DND-41 (cell line): ENCODE results near the gene GPR119.

Experiments
- EZH2 ChIP-seq: IDR thresholded peaks from 3 replicates; pipeline ENCODE4 v1.6.1; 2012; ENCODE audit warnings: borderline replicate concordance, low read depth, mild to moderate bottlenecking, moderate library complexity, low read length, inconsistent platforms; ENCODE audit not compliant: severe bottlenecking
- TF ChIP-seq, protein P1 (sequence below): IDR thresholded peaks from 2 replicates; pipeline ENCODE4 v1.5.1; 2012; ENCODE audit warnings: borderline replicate concordance, low read length, moderate library complexity, mild to moderate bottlenecking; ENCODE audit not compliant: poor library complexity, severe bottlenecking; ENCODE audit errors: extremely low read depth

DNA sequence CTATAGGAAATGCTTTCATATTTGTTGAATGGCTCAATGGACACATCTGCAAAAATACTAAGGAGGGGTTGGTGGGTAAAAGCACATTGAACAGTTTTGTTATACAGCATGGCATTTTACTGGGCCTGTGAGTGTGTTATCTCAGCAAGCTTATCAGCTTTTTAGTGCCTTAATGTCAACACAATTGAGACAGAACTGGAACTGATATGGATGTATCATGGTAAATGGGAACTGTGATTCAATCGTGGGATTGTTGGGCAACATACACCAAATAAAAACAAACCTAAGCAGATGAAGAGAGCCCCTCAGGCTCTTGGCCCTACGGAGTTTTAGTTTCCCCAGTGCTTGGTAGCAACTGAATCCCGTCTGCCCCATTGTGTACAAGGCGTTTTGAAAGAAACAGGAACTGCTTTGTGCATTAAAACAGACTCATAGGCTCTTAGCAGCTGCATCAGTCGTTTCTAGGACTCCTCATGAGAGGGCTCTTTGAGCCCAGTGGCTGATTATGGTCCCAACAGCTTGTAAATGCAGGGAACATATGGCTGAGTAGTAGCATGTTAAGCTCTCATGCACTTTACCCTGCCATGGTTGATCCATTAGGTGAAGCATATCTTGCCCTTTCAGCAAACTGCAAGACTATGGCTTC lies 7.3 kb downstream of the GPR119 start:
- TF ChIP-seq, protein P1, sequence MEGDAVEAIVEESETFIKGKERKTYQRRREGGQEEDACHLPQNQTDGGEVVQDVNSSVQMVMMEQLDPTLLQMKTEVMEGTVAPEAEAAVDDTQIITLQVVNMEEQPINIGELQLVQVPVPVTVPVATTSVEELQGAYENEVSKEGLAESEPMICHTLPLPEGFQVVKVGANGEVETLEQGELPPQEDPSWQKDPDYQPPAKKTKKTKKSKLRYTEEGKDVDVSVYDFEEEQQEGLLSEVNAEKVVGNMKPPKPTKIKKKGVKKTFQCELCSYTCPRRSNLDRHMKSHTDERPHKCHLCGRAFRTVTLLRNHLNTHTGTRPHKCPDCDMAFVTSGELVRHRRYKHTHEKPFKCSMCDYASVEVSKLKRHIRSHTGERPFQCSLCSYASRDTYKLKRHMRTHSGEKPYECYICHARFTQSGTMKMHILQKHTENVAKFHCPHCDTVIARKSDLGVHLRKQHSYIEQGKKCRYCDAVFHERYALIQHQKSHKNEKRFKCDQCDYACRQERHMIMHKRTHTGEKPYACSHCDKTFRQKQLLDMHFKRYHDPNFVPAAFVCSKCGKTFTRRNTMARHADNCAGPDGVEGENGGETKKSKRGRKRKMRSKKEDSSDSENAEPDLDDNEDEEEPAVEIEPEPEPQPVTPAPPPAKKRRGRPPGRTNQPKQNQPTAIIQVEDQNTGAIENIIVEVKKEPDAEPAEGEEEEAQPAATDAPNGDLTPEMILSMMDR = no peak
- TF ChIP-seq EZH2 = no peak
